Endothelial cell of umbilical vein (primary cell): ENCODE measurements around the gene TSKU. TPM values are rescaled to one million over a fixed set of nuclear protein-coding genes. Genes with fewer than 3 reads are reported as not detected.

Experiments used
- BruUV-seq: library from RNA; stranded (reverse); fragments of 400-500 nt; replicated peaks from 2 replicates; lab custom pipeline; 2021; lab: Mats Ljungman, UMichigan
- CTCF ChIA-PET: fragments of 300-600, 350-600 bp; sonication (Branson Sonifier 250); formaldehyde crosslinking; loops from one replicate; lab custom pipeline; 2021; ENCODE audit warnings: antibody characterized with exemption, inconsistent platforms; lab: Charles Lee
- POLR2A ChIA-PET: fragments of 300-600, 350-600 bp; sonication (Branson Sonifier 250); formaldehyde crosslinking; loops from one replicate; lab custom pipeline; 2021; ENCODE audit warnings: antibody characterized with exemption, inconsistent platforms; lab: Charles Lee
- DNase-seq: peaks from one replicate; pipeline ENCODE4 v3.0.0-alpha.2; 2011; ENCODE audit warnings: low read depth, low spot score
- FAIRE-seq: peaks from 2 replicates; lab custom pipeline; 2011; peaks lifted over from hg19 to GRCh38; lab: Jason Lieb, UNC
- H2AFZ ChIP-seq: 2 replicates; pipeline ENCODE4 v1.6.0; 2012; ENCODE audit warnings: low read depth, low read length, control low read depth, inconsistent platforms
- H3K27ac ChIP-seq: 2 replicates; pipeline ENCODE4 v1.5.1; 2011; ENCODE audit warnings: low read depth, mild to moderate bottlenecking, control low read depth, low read length, moderate library complexity; ENCODE audit not compliant: insufficient read depth
- H3K27me3 ChIP-seq, 2 experiments: 2 replicates each; pipeline versions ENCODE4 v1.6.0 to v1.6.1; 2011; ENCODE audit warnings: low read length in 2 of 2, mixed read lengths in 1 of 2; ENCODE audit not compliant: control insufficient read depth in 2 of 2, insufficient read depth in 2 of 2
- H3K36me3 ChIP-seq, 2 experiments: 2 replicates in 1 of 2; 3 replicates in 1 of 2; pipeline ENCODE4 v1.5.1; 2011; ENCODE audit warnings: low read length in 2 of 2, mild to moderate bottlenecking in 1 of 2, moderate library complexity in 1 of 2; ENCODE audit not compliant: control insufficient read depth in 2 of 2, insufficient read depth in 2 of 2; ENCODE audit errors: extremely low read depth in 1 of 2
- H3K4me1 ChIP-seq: 3 replicates; pipeline ENCODE4 v1.5.1; 2011; ENCODE audit warnings: mild to moderate bottlenecking, low read length; ENCODE audit not compliant: control insufficient read depth, insufficient read depth; ENCODE audit errors: extremely low read depth
- H3K4me2 ChIP-seq: 2 replicates; pipeline ENCODE4 v1.6.1; 2011; ENCODE audit warnings: low read length, control low read depth, mixed read lengths; ENCODE audit not compliant: insufficient read depth
- H3K4me3 ChIP-seq, 3 experiments: fragments of 200-600 bp in 1 of 3; sonication (generic), shearing (Covaris generic) in 1 of 3; replicated peaks in 1 of 3; 2 replicates each; pipeline ENCODE4 v1.5.1; 2011 to 2016; ENCODE audit warnings: control low read depth in 3 of 3, low read length in 3 of 3, mild to moderate bottlenecking in 2 of 3, inconsistent platforms in 1 of 3, low read depth in 1 of 3, moderate library complexity in 1 of 3; ENCODE audit not compliant: insufficient read depth in 1 of 3
- H3K79me2 ChIP-seq: 2 replicates; pipeline ENCODE4 v1.6.0; 2012; ENCODE audit warnings: low read length, inconsistent platforms; ENCODE audit not compliant: control insufficient read depth, insufficient read depth
- H3K9ac ChIP-seq: replicated peaks from 2 replicates; pipeline ENCODE3; 2011; ENCODE audit warnings: low read length, control low read depth; ENCODE audit not compliant: insufficient read depth; ENCODE audit errors: extremely low read depth
- H3K9me1 ChIP-seq: replicated peaks from 3 replicates; pipeline ENCODE4 v1.6.0; 2011; ENCODE audit warnings: mild to moderate bottlenecking, low read length; ENCODE audit not compliant: control insufficient read depth, insufficient read depth; ENCODE audit errors: extremely low read depth
- H3K9me3 ChIP-seq: replicated peaks from 2 replicates; pipeline ENCODE4 v1.5.1; 2012; ENCODE audit warnings: low read length, inconsistent platforms; ENCODE audit not compliant: control insufficient read depth, insufficient read depth
- H4K20me1 ChIP-seq: replicated peaks from 2 replicates; pipeline ENCODE3; 2011; ENCODE audit warnings: mild to moderate bottlenecking, low read length; ENCODE audit not compliant: control insufficient read depth, insufficient read depth; ENCODE audit errors: extremely low read depth
- CTCF ChIP-seq, 2 donors: IDR thresholded peaks; 1 replicate in 1 of 2; 2 replicates in 1 of 2; pipeline ENCODE4 v1.5.1; 2011; ENCODE audit warnings: low read length in 2 of 2, mild to moderate bottlenecking in 2 of 2, moderate library complexity in 2 of 2, control low read depth in 1 of 2, inconsistent platforms in 1 of 2, low read depth in 1 of 2; ENCODE audit not compliant: insufficient read depth in 1 of 2; ENCODE audit errors: extremely low read depth in 1 of 2
- EZH2 ChIP-seq: IDR thresholded peaks from 2 replicates; pipeline ENCODE4 v1.6.1; 2012; ENCODE audit warnings: borderline replicate concordance, low read depth, mild to moderate bottlenecking, moderate library complexity, low read length, inconsistent platforms; ENCODE audit not compliant: severe bottlenecking
- FOS ChIP-seq: IDR thresholded peaks from 2 replicates; pipeline ENCODE4 v1.6.1; 2011; ENCODE audit warnings: mild to moderate bottlenecking, low read length, moderate library complexity, borderline replicate concordance; ENCODE audit not compliant: insufficient read depth
- GATA2 ChIP-seq: IDR thresholded peaks from 2 replicates; pipeline ENCODE4 v1.7.0; 2011; ENCODE audit warnings: low read depth, mild to moderate bottlenecking, moderate library complexity, mixed read lengths, low read length; ENCODE audit not compliant: insufficient read length, insufficient read depth
- JUN ChIP-seq: IDR thresholded peaks from 2 replicates; pipeline ENCODE4 v1.6.1; 2011; ENCODE audit warnings: borderline replicate concordance, low read depth; ENCODE audit not compliant: insufficient read length, insufficient read depth
- MAX ChIP-seq: IDR thresholded peaks from 2 replicates; pipeline ENCODE4 v1.6.1; 2011; ENCODE audit not compliant: insufficient read depth, insufficient read length
- MYC ChIP-seq: IDR thresholded peaks from one replicate; pipeline ENCODE4 v1.6.1; 2011; ENCODE audit warnings: mild to moderate bottlenecking, low read depth, low read length
- POLR2A ChIP-seq: IDR thresholded peaks from 2 replicates; pipeline ENCODE4 v1.6.1; 2012; ENCODE audit warnings: low read depth, mild to moderate bottlenecking, control low read depth, low read length
- POLR2AphosphoS5 ChIP-seq: IDR thresholded peaks from 2 replicates; pipeline ENCODE4 v1.6.1; 2012; ENCODE audit warnings: low read depth, mild to moderate bottlenecking, control low read depth, low read length, moderate library complexity; ENCODE audit not compliant: insufficient read depth
- dilution Hi-C: fragments of 300-500 bp; cut with MboI; formaldehyde crosslinking; loops from one replicate; pipeline ENCODE4 v1.15.0; 2019; ENCODE audit warnings: low sequenced_read_pairs; ENCODE audit not compliant: extremely low pct_ligation_motif_present
- intact Hi-C: fragments of 100-400 bp; cut with micrococcal nuclease; formaldehyde crosslinking; loops from one replicate; pipeline ENCODE4 v1.10.0; 2022
- polyA plus RNA-seq, 4 experiments: library from polyadenylated mRNA; depleted of rRNA in 3 of 4; stranded (reverse) in 3 of 4; unstranded in 1 of 4; fragments of >200 nt; gene quantifications; 2 replicates each; pipeline versions ENCODE4 v1.2.1 to v1.2.3, GENCODE V29; 2011 to 2012; ENCODE audit warnings: missing spikeins in 1 of 4
- total RNA-seq: library from RNA; stranded (reverse); gene quantifications from 2 replicates; pipeline ENCODE4 v1.2.3, GENCODE V29; 2021

The TSKU gene
- total and polyA plus RNA-seq, 2 donors (not counting 3 experiments of a cell fraction or from before 2014, with no cell fraction given), result 16.2 to 21.2 TPM

GRCh38 chr11:76765863-76766350 lies 17.2 kb upstream of the TSKU start:
- POLR2A ChIA-PET, result no interaction called here
- no peaks in the 10 kb centered on the region for H4K20me1 ChIP-seq
- BruUV-seq, result no TSS peak

More at GRCh38 chr11:76765863-76766350, 17.2 kb upstream of the TSKU start:
- dilution Hi-C loops, result no loop called here
- Histone ChIP-seq H3K4me3 (no peak overlapping the region), H3K27ac (no peak overlapping the region), H3K9ac (no peak overlapping the region), H3K4me2 (no peak overlapping the region), H2AFZ (no peak overlapping the region), H3K9me3 (no peaks in the 10 kb centered on the region), H3K36me3 (no peaks in the 10 kb centered on the region), H3K4me1 (peaks cover 26% of the 10 kb centered on the region), H3K27me3 (no peaks in the 10 kb centered on the region), H3K79me2 (no peaks in the 10 kb centered on the region), H3K9me1 (no peaks in the 10 kb centered on the region)
- TF ChIP-seq POLR2AphosphoS5 (no peak), MAX (no peak), POLR2A (no peak), EZH2 (no peak), GATA2 (no peak), JUN (no peak), MYC (no peak), CTCF (IDR thresholded peaks at IDR 0.05; ENCODE audit: extremely low read depth in 1 of 2, insufficient read depth in 1 of 2, low read depth in 1 of 2, low read length in 2 of 2) (no peak), FOS (no peak)
- intact Hi-C loops, result no loop called here
- DNase-seq, result no peak
- peak; percentile 58 for FAIRE-seq
- CTCF ChIA-PET, result no interaction called here
